H9 (cell line): ENCODE results near the gene FAM53B. TPM values are rescaled to one million over a fixed set of nuclear protein-coding genes. Genes with fewer than 3 reads are reported as not detected.
A peak's percentile ranks its signal among the peaks of the same experiment; 100 is the strongest.

Experiments
- DNase-seq: peaks from one replicate; pipeline ENCODE4 v3.0.0-alpha.2; 2017
- H2AFZ ChIP-seq: one replicate; pipeline ENCODE4 v1.6.1; 2013; ENCODE audit warnings: mild to moderate bottlenecking, low read length, control low read depth, moderate library complexity
- H2AK5ac ChIP-seq: 2 replicates; pipeline ENCODE4 v1.6.1; 2013; ENCODE audit warnings: low read length, control low read depth, mixed read lengths; ENCODE audit not compliant: insufficient read length
- H2BK120ac ChIP-seq: one replicate; pipeline ENCODE4 v1.6.1; 2013; ENCODE audit warnings: low read depth, mild to moderate bottlenecking, low read length, control low read depth, inconsistent platforms; ENCODE audit not compliant: poor library complexity, severe bottlenecking
- H2BK12ac ChIP-seq: 2 replicates; pipeline ENCODE4 v1.6.1; 2013; ENCODE audit warnings: low read length, control low read depth, mixed read lengths, low read depth; ENCODE audit not compliant: insufficient read length
- H2BK15ac ChIP-seq: 2 replicates; pipeline ENCODE4 v1.6.1; 2013; ENCODE audit warnings: low read depth, low read length, control low read depth
- H2BK20ac ChIP-seq: one replicate; pipeline ENCODE4 v1.6.1; 2013; ENCODE audit warnings: low read depth, mild to moderate bottlenecking, low read length, control low read depth, inconsistent platforms; ENCODE audit not compliant: poor library complexity, severe bottlenecking
- H2BK5ac ChIP-seq: 2 replicates; pipeline ENCODE4 v1.6.1; 2013; ENCODE audit warnings: low read length, control low read depth, mixed read lengths; ENCODE audit not compliant: insufficient read length
- H3K14ac ChIP-seq: 2 replicates; pipeline ENCODE4 v1.6.1; 2013; ENCODE audit warnings: low read length, control low read depth; ENCODE audit not compliant: insufficient read depth
- H3K18ac ChIP-seq: 2 replicates; pipeline ENCODE4 v1.6.1; 2013; ENCODE audit warnings: low read depth, mild to moderate bottlenecking, mixed read lengths, low read length, control low read depth; ENCODE audit not compliant: insufficient read length
- H3K23ac ChIP-seq: 2 replicates; pipeline ENCODE4 v1.6.1; 2013; ENCODE audit warnings: low read length, control low read depth, mixed read lengths, low read depth; ENCODE audit not compliant: insufficient read length
- H3K23me2 ChIP-seq: 2 replicates; pipeline ENCODE4 v1.6.1; 2013; ENCODE audit warnings: low read depth, mild to moderate bottlenecking, mixed read lengths, low read length, control low read depth; ENCODE audit not compliant: insufficient read length, poor library complexity, severe bottlenecking
- H3K27ac ChIP-seq: 2 replicates; pipeline ENCODE4 v1.5.1; 2013; ENCODE audit warnings: low read length, control low read depth, mixed read lengths, low read depth; ENCODE audit not compliant: insufficient read length
- H3K27me3 ChIP-seq: 2 replicates; pipeline ENCODE4 v1.6.1; 2013; ENCODE audit warnings: low read length, control low read depth, inconsistent platforms; ENCODE audit not compliant: insufficient read depth
- H3K4ac ChIP-seq: 2 replicates; pipeline ENCODE4 v1.6.1; 2013; ENCODE audit warnings: low read depth, mild to moderate bottlenecking, control low read depth, inconsistent platforms, low read length, moderate library complexity
- H3K4me1 ChIP-seq: 2 replicates; pipeline ENCODE4 v1.6.1; 2013; ENCODE audit warnings: low read length, control low read depth, inconsistent platforms; ENCODE audit not compliant: insufficient read depth
- H3K4me2 ChIP-seq: 2 replicates; pipeline ENCODE4 v1.6.1; 2013; ENCODE audit warnings: low read length, control low read depth, mixed read lengths; ENCODE audit not compliant: insufficient read length, insufficient read depth
- H3K56ac ChIP-seq: 2 replicates; pipeline ENCODE4 v1.6.1; 2013; ENCODE audit warnings: low read depth, mild to moderate bottlenecking, mixed read lengths, low read length, control low read depth; ENCODE audit not compliant: insufficient read length
- H3K79me1 ChIP-seq: 2 replicates; pipeline ENCODE4 v1.6.1; 2013; ENCODE audit warnings: low read depth, mild to moderate bottlenecking, moderate library complexity, low read length, control low read depth, inconsistent platforms; ENCODE audit not compliant: insufficient read depth, poor library complexity, severe bottlenecking
- H3K79me2 ChIP-seq: 2 replicates; pipeline ENCODE4 v1.6.1; 2013; ENCODE audit warnings: low read length, control low read depth, inconsistent platforms; ENCODE audit not compliant: insufficient read depth
- H3K9ac ChIP-seq: 2 replicates; pipeline ENCODE4 v1.6.1; 2013; ENCODE audit warnings: low read length, control low read depth, mixed read lengths; ENCODE audit not compliant: insufficient read length; ENCODE audit errors: extremely low read depth
- H3K9me3 ChIP-seq: one replicate; pipeline ENCODE4 v1.6.1; 2013; ENCODE audit warnings: low read depth, low read length, inconsistent platforms; ENCODE audit not compliant: control insufficient read depth
- H3T11ph ChIP-seq: one replicate; pipeline ENCODE4 v1.6.1; 2013; ENCODE audit warnings: mild to moderate bottlenecking, low read length, control low read depth, inconsistent platforms
- H4K20me1 ChIP-seq: one replicate; pipeline ENCODE4 v1.6.1; 2013; ENCODE audit not compliant: control insufficient read depth, insufficient read length, insufficient read depth
- H4K5ac ChIP-seq: 2 replicates; pipeline ENCODE4 v1.6.1; 2013; ENCODE audit warnings: low read depth, mild to moderate bottlenecking, mixed read lengths, low read length, control low read depth; ENCODE audit not compliant: insufficient read length
- H4K8ac ChIP-seq: replicated peaks from 2 replicates; pipeline ENCODE4 v1.6.1; 2013; ENCODE audit warnings: low read length, control low read depth, mixed read lengths, low read depth; ENCODE audit not compliant: insufficient read length
- H4K91ac ChIP-seq: 2 replicates; pipeline ENCODE4 v1.6.1; 2013; ENCODE audit warnings: low read depth, mild to moderate bottlenecking, moderate library complexity, mixed read lengths, low read length, control low read depth; ENCODE audit not compliant: insufficient read length
- H3K27ac Mint-ChIP-seq, 3 experiments: 2 replicates in 2 of 3; 3 replicates in 1 of 3; pipeline ENCODE4 v1.8.0; 2020 to 2021; ENCODE audit warnings: mixed read lengths in 3 of 3, mild to moderate bottlenecking in 1 of 3, moderate library complexity in 1 of 3
- H3K27me3 Mint-ChIP-seq: 2 replicates; pipeline ENCODE4 v1.8.0; 2021; ENCODE audit warnings: low read depth, mild to moderate bottlenecking, moderate library complexity, mixed read lengths
- H3K36me3 Mint-ChIP-seq, 3 experiments: 2 replicates in 2 of 3; 3 replicates in 1 of 3; pipeline ENCODE4 v1.8.0; 2020 to 2021; ENCODE audit warnings: low read depth in 3 of 3, mixed read lengths in 3 of 3; ENCODE audit not compliant: insufficient read depth in 1 of 3
- H3K4me1 Mint-ChIP-seq, 2 experiments: 2 replicates each; pipeline ENCODE4 v1.8.0; 2020; ENCODE audit warnings: mixed read lengths in 2 of 2
- H3K4me3 Mint-ChIP-seq, 2 experiments: 2 replicates in 1 of 2; 3 replicates in 1 of 2; pipeline ENCODE4 v1.8.0; 2020 to 2021; ENCODE audit warnings: mild to moderate bottlenecking in 2 of 2, mixed read lengths in 2 of 2, moderate library complexity in 1 of 2
- H3K9me3 Mint-ChIP-seq, 2 experiments: 2 replicates in 1 of 2; 3 replicates in 1 of 2; pipeline ENCODE4 v1.8.0; 2020; ENCODE audit warnings: mild to moderate bottlenecking in 2 of 2, mixed read lengths in 2 of 2, moderate library complexity in 1 of 2
- WGBS: extraction: QIAGEN DNeasy Blood & Tissue Kit; methylation state at CpG from one replicate; pipeline ENCODE4 v1.1.7; 2013; ENCODE audit warnings: missing lambda C conversion rate, low lambda C conversion rate, mixed read lengths; ENCODE audit not compliant: insufficient read length; ENCODE audit errors: extremely low coverage; 5-methylcytosine and 5-hydroxymethylcytosine counted together
- total RNA-seq: library from RNA; stranded (reverse); gene quantifications from 2 replicates; pipeline ENCODE4 v1.2.1, GENCODE V29; 2021
- TF ChIP-seq, protein P1 (sequence below): fragments of 200-600 bp; sonication (generic); conservative IDR thresholded peaks from 3 replicates; pipeline ENCODE4 v1.8.0; 2021; ENCODE audit warnings: antibody characterized with exemption, mild to moderate bottlenecking

FAM53B gene
- total RNA-seq, 1 experiment from 2014 or later, result 11.5 TPM

DNA sequence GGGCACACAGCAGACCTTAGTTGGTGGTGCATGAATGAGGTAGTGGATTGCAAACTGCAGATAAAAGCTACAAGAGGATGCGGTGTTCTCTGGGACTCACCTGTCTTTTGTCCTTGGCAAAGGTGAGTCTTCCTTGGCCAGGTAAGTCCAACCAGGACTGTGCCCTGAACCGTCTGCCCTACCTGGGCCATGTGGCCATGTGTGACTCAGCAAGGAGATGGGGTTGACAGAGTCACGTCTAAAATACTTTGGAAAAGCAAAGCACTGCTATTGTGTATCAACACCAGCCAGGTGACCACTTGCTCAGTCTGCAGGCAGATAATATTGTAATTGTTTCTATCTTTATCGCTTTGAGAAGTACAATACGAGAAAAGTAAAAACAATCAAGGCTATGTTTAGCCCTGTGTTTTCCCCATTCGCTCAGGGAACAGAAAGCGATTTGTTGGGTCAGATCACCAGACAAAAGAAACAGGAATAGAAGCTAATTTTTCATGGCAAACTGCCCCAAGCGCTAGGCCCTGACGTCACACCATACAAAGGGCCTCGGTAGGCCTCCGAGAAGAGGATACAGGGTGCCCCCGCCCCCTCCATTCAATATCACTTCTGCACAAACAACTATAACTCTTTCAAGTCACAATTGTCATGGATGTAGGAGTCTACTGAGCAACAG, 57.3 kb downstream of the FAM53B start:
- WGBS, result no CpG with 5 or more reads among the region's 12 CpGs
- H3K9ac ChIP-seq, result no peak overlapping the region
- no peak overlapping the region for H4K91ac ChIP-seq
- H3K36me3 Mint-ChIP-seq, result peaks cover 0 to 6% (median 0%) of the 10 kb centered on the region in 3 experiments; a peak in 5 of 7 replicates
- no peak overlapping the region for H2AFZ ChIP-seq
- H2BK120ac ChIP-seq, result no peak overlapping the region
- no peaks in the 10 kb centered on the region for H3K79me2 ChIP-seq
- TF ChIP-seq, protein P1, sequence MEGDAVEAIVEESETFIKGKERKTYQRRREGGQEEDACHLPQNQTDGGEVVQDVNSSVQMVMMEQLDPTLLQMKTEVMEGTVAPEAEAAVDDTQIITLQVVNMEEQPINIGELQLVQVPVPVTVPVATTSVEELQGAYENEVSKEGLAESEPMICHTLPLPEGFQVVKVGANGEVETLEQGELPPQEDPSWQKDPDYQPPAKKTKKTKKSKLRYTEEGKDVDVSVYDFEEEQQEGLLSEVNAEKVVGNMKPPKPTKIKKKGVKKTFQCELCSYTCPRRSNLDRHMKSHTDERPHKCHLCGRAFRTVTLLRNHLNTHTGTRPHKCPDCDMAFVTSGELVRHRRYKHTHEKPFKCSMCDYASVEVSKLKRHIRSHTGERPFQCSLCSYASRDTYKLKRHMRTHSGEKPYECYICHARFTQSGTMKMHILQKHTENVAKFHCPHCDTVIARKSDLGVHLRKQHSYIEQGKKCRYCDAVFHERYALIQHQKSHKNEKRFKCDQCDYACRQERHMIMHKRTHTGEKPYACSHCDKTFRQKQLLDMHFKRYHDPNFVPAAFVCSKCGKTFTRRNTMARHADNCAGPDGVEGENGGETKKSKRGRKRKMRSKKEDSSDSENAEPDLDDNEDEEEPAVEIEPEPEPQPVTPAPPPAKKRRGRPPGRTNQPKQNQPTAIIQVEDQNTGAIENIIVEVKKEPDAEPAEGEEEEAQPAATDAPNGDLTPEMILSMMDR, result no peak
- no peak overlapping the region for H3K4me2 ChIP-seq
- peak overlapping the region in 1 of 3 experiments; percentile 90; a peak in 2 of 7 replicates for H3K27ac Mint-ChIP-seq
- H3K9me3 ChIP-seq, result no peaks in the 10 kb centered on the region
- H3K23ac ChIP-seq, result no peak overlapping the region
- H3K14ac ChIP-seq, result no peak overlapping the region; the same call in 1 of the 2 replicates
- no peak overlapping the region for H4K5ac ChIP-seq
- H2BK15ac ChIP-seq, result no peak overlapping the region
- no peaks in the 10 kb centered on the region for H3K4me1 ChIP-seq
- H4K8ac ChIP-seq, result no peak overlapping the region
- no peak overlapping the region for H2BK20ac ChIP-seq
- H3K27me3 Mint-ChIP-seq, result no peaks in the 10 kb centered on the region
- H3K9me3 Mint-ChIP-seq, result no peaks in the 10 kb centered on the region
- no peak overlapping the region for H3K18ac ChIP-seq
- H3K79me1 ChIP-seq, result no peaks in the 10 kb centered on the region
- H2AK5ac ChIP-seq, result no peak overlapping the region
- H3K4me3 Mint-ChIP-seq, result no peak overlapping the region
- H4K20me1 ChIP-seq, result no peaks in the 10 kb centered on the region
- no peak overlapping the region for H2BK5ac ChIP-seq
- H3K27ac ChIP-seq, result no peak overlapping the region
- peaks cover 18 to 23% of the 10 kb centered on the region in 2 experiments for H3K4me1 Mint-ChIP-seq
- DNase-seq, result no peak
- no peaks in the 10 kb centered on the region for H3K27me3 ChIP-seq
- no peak overlapping the region for H3K4ac ChIP-seq
- no peaks in the 10 kb centered on the region for H3K23me2 ChIP-seq
- no peak overlapping the region for H3K56ac ChIP-seq
- no peak overlapping the region for H3T11ph ChIP-seq
- H2BK12ac ChIP-seq, result no peak overlapping the region
